LNCaP clone FGC (cell line): ENCODE measurements around the gene SLA2.

Experiments used
- DNase-seq: peaks from one replicate; pipeline ENCODE4 v3.0.0-alpha.2; 2011; ENCODE audit warnings: low read depth
- H3K4me3 ChIP-seq: 2 replicates; pipeline ENCODE4 v1.5.1; 2011; ENCODE audit warnings: mild to moderate bottlenecking, low read depth, low read length, control low read depth
- CTCF ChIP-seq: IDR thresholded peaks from 2 replicates; pipeline ENCODE4 v1.5.1; 2012; ENCODE audit warnings: mild to moderate bottlenecking; ENCODE audit not compliant: control insufficient read depth, insufficient read depth; ENCODE audit errors: extremely low read depth

SLA2 gene

GRCh38 chr20:36576081-36576445, 69.9 kb downstream of the SLA2 start:
- H3K4me3 ChIP-seq = no peak overlapping the region
- no peak for TF ChIP-seq CTCF
- DNase-seq = no peak

- no peak for DNase-seq
- TF ChIP-seq CTCF = no peak
- H3K4me3 ChIP-seq = peak overlapping the region; percentile 78
Measured at GRCh38 chr20:36574366-36575135, 71.4 kb downstream of the SLA2 start.

DNA sequence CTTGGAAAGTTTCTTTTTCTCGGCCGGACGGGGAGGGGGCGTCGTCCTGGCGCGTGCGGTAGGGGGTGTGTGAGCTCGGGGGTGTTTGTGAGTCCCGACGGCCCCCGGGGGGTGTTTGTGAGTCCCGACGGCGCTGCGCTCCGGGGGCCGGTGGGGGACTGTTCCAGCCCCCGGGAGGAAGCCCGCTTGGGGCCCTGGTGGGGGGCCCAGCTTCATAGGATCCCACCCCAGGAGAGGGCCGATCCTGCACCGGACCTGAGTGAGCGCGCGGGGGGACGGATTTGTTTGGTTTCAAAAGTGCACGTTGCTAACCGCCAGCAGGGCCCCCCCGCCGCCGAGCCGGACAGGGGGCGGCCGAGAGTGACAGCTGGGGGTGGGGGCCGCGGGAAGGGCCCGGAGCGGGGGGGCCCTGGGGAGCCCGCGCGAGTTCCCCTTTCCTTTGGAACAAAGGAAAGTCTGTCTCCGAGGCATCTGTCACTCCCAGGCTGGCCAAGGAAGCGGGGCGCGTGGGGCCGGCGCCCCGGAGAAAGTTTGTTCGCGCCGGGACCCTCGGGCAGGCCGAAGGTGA, 72.1 kb downstream of the SLA2 start:
- DNase-seq = no peak
- no peak for TF ChIP-seq CTCF
- peak overlapping the region; percentile 78 for H3K4me3 ChIP-seq

GRCh38 chr20:36573103-36573797, 72.7 kb downstream of the SLA2 start, which contains the start of gene TGIF2:
Gene TGIF2 (plus strand): TSS chr20:36573597. CDS start chr20:36578775, 5,178 bp downstream.
- no peak for TF ChIP-seq CTCF
- no peak for DNase-seq
- peak within 1 kb of the TSS; percentile 78 for H3K4me3 ChIP-seq

GRCh38 chr20:36572701-36573102, 73.3 kb downstream of the SLA2 start:
- H3K4me3 ChIP-seq = no peak overlapping the region
- no peak for DNase-seq

More at GRCh38 chr20:36572701-36573102, 73.3 kb downstream of the SLA2 start:
- TF ChIP-seq CTCF = no peak
